ENCODE data around the gene CDH2. TPM values are rescaled to one million over a fixed set of nuclear protein-coding genes. Genes with fewer than 3 reads are reported as not detected.

The CDH2 gene
- total RNA-seq, 1 experiment from 2014 or later, result 36.2 TPM

- Histone ChIP-seq H3K4ac (ENCODE audit: low read depth, low read length) (no peak overlapping the region), H2BK120ac (ENCODE audit: low read depth, low read length, poor library complexity, severe bottlenecking) (no peak overlapping the region), H3K4me2 (ENCODE audit: insufficient read depth, insufficient read length, low read length) (no peak overlapping the region), H4K91ac (ENCODE audit: insufficient read length, low read depth, low read length) (no peak overlapping the region), H2BK15ac (ENCODE audit: low read depth, low read length) (no peak overlapping the region), H4K5ac (ENCODE audit: insufficient read length, low read depth, low read length) (no peak overlapping the region), H3K9ac (ENCODE audit: extremely low read depth, insufficient read length, low read length) (no peak overlapping the region), H2AFZ (ENCODE audit: low read length) (no peak overlapping the region), H2AK5ac (ENCODE audit: insufficient read length, low read length) (no peak overlapping the region), H3T11ph (ENCODE audit: low read length) (no peak overlapping the region), H2BK5ac (ENCODE audit: insufficient read length, low read length) (no peak overlapping the region), H4K8ac (replicated peaks; ENCODE audit: insufficient read length, low read depth, low read length) (no peak overlapping the region), H3K79me1 (ENCODE audit: insufficient read depth, low read depth, low read length, poor library complexity, severe bottlenecking) (no peaks in the 10 kb centered on the region), H3K27ac (ENCODE audit: insufficient read length, low read depth, low read length) (no peak overlapping the region), H2BK12ac (ENCODE audit: insufficient read length, low read depth, low read length) (no peak overlapping the region), H3K14ac (ENCODE audit: insufficient read depth, low read length) (no peak overlapping the region), H3K23ac (ENCODE audit: insufficient read length, low read depth, low read length) (no peak overlapping the region), H3K56ac (ENCODE audit: insufficient read length, low read depth, low read length) (no peak overlapping the region), H3K9me3 (ENCODE audit: control insufficient read depth, low read depth, low read length) (no peaks in the 10 kb centered on the region), H3K23me2 (ENCODE audit: insufficient read length, low read depth, low read length, poor library complexity, severe bottlenecking) (no peaks in the 10 kb centered on the region), H3K4me1 (ENCODE audit: insufficient read depth, low read length) (no peaks in the 10 kb centered on the region), H3K18ac (ENCODE audit: insufficient read length, low read depth, low read length) (no peak overlapping the region), H3K79me2 (ENCODE audit: insufficient read depth, low read length) (no peaks in the 10 kb centered on the region), H3K27me3 (ENCODE audit: insufficient read depth, low read length) (no peaks in the 10 kb centered on the region), H4K20me1 (ENCODE audit: control insufficient read depth, insufficient read depth, insufficient read length) (no peaks in the 10 kb centered on the region), H2BK20ac (ENCODE audit: low read depth, low read length, poor library complexity, severe bottlenecking) (no peak overlapping the region)
- Mint-ChIP-seq H3K4me3 (no peak overlapping the region), H3K4me1 (0 out of 4 replicates have a peak, but pooled peaks cover 0 to under 1% of the 10 kb centered on the region in 2 experiments), H3K27ac (no peak overlapping the region), H3K27me3 (ENCODE audit: low read depth) (no peaks in the 10 kb centered on the region), H3K9me3 (no peaks in the 10 kb centered on the region), H3K36me3 (ENCODE audit: insufficient read depth in 1 of 3, low read depth in 3 of 3) (no peaks in the 10 kb centered on the region)
- DNase-seq, result no peak
- WGBS (ENCODE audit: extremely low coverage, insufficient read length, low lambda C conversion rate), result no CpG with 5 or more reads among the region's 2 CpGs
- no peak for TF ChIP-seq CTCF (conservative IDR thresholded peaks at IDR 0.05)
These were observed 149.2 kb downstream of the CDH2 start for GRCh38 chr18:28027755-28028154.
